HG03060 (cell line): ENCODE results near the gene MICALL2.
"Not testable (repeated sequence)": the region's sequence is repeated elsewhere in the genome, so short reads cannot be mapped to it uniquely, and the experiment has no call there.

Experiments
- ATAC-seq: cut with Tn5 transposase; IDR thresholded peaks from one replicate; pipeline ENCODE4 v1.9.1; 2021; ENCODE audit warnings: low read depth, moderate number of reproducible peaks; ENCODE audit not compliant: unreplicated experiment

Gene MICALL2

GRCh38 chr7:1450431-1450830, 8.8 kb downstream of the MICALL2 start:
- ATAC-seq: no peak

- no peak for ATAC-seq
Observed at GRCh38 chr7:1449951-1450350, 9.3 kb downstream of the MICALL2 start.

GRCh38 chr7:1449501-1449900, 9.8 kb downstream of the MICALL2 start:
- no peak for ATAC-seq

- ATAC-seq: no peak
Observed at GRCh38 chr7:1448958-1449357, 10.3 kb downstream of the MICALL2 start.

- no peak for ATAC-seq
Observed at GRCh38 chr7:1447551-1448244, 11.6 kb downstream of the MICALL2 start.

- no peak for ATAC-seq
Observed at GRCh38 chr7:1447112-1447511, 12.2 kb downstream of the MICALL2 start.

- no peak for ATAC-seq
Observed at GRCh38 chr7:1446620-1447032, 12.6 kb downstream of the MICALL2 start.

- not testable (repeated sequence) for ATAC-seq
Observed at GRCh38 chr7:1446026-1446425, 13.2 kb downstream of the MICALL2 start.

GRCh38 chr7:1445341-1445740, 13.9 kb downstream of the MICALL2 start:
- no peak for ATAC-seq

- ATAC-seq: no peak
Observed at GRCh38 chr7:1444925-1445322, 14.3 kb downstream of the MICALL2 start.

GRCh38 chr7:1444214-1444924, 14.9 kb downstream of the MICALL2 start:
- no peak for ATAC-seq

GRCh38 chr7:1443587-1444200, 15.6 kb downstream of the MICALL2 start:
- not testable (repeated sequence) for ATAC-seq

- no peak for ATAC-seq
Observed at GRCh38 chr7:1442355-1443124, 16.7 kb downstream of the MICALL2 start.

GRCh38 chr7:1441615-1442354, 17.5 kb downstream of the MICALL2 start:
- ATAC-seq: no peak

GRCh38 chr7:1440620-1441019, 18.6 kb downstream of the MICALL2 start:
- ATAC-seq: no peak

- ATAC-seq: no peak
Observed at GRCh38 chr7:1439373-1440363, 19.6 kb downstream of the MICALL2 start.

- ATAC-seq: no peak
Observed at GRCh38 chr7:1438821-1439220, 20.4 kb downstream of the MICALL2 start.

- ATAC-seq: no peak
Observed at GRCh38 chr7:1438208-1438607, 21.1 kb downstream of the MICALL2 start.
